Tibial nerve (tissue), 4 donors: Measurements from ENCODE around the gene CD74.

Experiments used
- CTCF ChIP-seq, 5 experiments: fragments of 200-600 bp in 3 of 5; fragments of 450-650 bp in 2 of 5; sonication (generic) in 3 of 5; IDR thresholded peaks; one replicate each; pipeline ENCODE4 v1.5.1; 2016 to 2019; ENCODE audit warnings: antibody characterized with exemption in 5 of 5, mild to moderate bottlenecking in 3 of 5, moderate library complexity in 2 of 5
- EP300 ChIP-seq, 2 donors: sonication (generic); formaldehyde crosslinking; IDR thresholded peaks; one replicate each; pipeline ENCODE4 v1.6.1; 2017; ENCODE audit warnings: antibody characterized with exemption in 2 of 2, mild to moderate bottlenecking in 1 of 2
- POLR2A ChIP-seq, 2 donors: fragments of 450-650 bp; IDR thresholded peaks; one replicate each; pipeline ENCODE4 v1.6.1; 2017; ENCODE audit warnings: antibody characterized with exemption in 2 of 2, mild to moderate bottlenecking in 2 of 2, moderate library complexity in 2 of 2

- no peak for TF ChIP-seq EP300 (IDR thresholded peaks at IDR 0.05)
- no peak for TF ChIP-seq CTCF (IDR thresholded peaks at IDR 0.05)
- TF ChIP-seq POLR2A (IDR thresholded peaks at IDR 0.05), result no peak
These were observed 60.3 kb downstream of the CD74 start for GRCh38 chr5:150352244-150353031.
